GM12892 (cell line): Measurements from ENCODE around the gene MROH8.

Source experiments
- POLR2A ChIP-seq: IDR thresholded peaks from 2 replicates; pipeline ENCODE4 v1.6.1; 2011; ENCODE audit warnings: low read depth, low read length, control low read depth
- POLR2AphosphoS5 ChIP-seq: IDR thresholded peaks from 2 replicates; pipeline ENCODE4 v1.6.1; 2011; ENCODE audit warnings: low read depth, low read length, control low read depth

DNA sequence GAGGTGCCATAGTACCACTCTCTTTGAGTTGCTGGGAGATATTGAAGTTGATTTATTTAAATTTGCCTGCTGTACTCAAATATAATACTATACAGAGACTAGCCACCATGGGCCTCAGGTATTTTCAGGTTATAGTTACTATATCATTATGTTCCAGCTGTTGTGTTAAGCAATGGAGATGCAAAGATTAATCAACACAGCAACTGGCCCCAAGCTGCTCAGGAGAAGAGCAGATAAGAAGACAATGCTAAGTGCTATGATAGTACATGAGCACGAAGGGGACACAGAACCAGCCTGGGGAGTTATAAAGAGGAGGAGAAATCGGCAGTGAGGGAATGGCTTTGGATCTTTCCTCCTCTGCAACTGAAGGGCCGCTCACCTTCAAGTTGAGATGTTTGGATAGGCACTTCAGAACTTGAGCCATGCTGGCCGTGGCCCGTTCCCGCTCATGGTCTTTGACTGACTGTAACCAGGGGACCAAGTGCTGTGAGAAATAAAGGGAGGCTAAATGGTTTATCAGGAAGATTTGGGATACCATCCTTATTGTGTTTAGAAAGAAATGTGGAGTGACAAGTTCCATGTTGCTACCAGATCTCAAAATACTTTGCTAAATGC lies 24.6 kb downstream of the MROH8 start:
- TF ChIP-seq POLR2AphosphoS5 (no peak), POLR2A (no peak)
